ENCODE results near the gene MRC1. TPM values are rescaled to one million over a fixed set of nuclear protein-coding genes. Genes with fewer than 3 reads are reported as not detected.
"Not testable (repeated sequence)": the region's sequence is repeated elsewhere in the genome, so short reads cannot be mapped to it uniquely, and the experiment has no call there.

Gene MRC1
- total RNA-seq, 2 donors from 2014 or later: 0.09 TPM; not detected in 1

GRCh38 chr10:17950726-17951125 is 141.6 kb downstream of the MRC1 start:
- no peak overlapping the region for H3K9ac ChIP-seq (ENCODE audit: extremely low read depth, low read length, poor library complexity, severe bottlenecking)
- TF ChIP-seq CTCF (conservative IDR thresholded peaks at IDR 0.05): no peak
- H3K9me3 ChIP-seq (ENCODE audit: control insufficient read depth, low read length): no peaks in the 10 kb centered on the region
- Mint-ChIP-seq H3K36me3 (ENCODE audit: low read depth) (no peaks in the 10 kb centered on the region), H3K27me3 (ENCODE audit: insufficient read depth) (no peaks in the 10 kb centered on the region), H3K4me1 (peaks cover 19% of the 10 kb centered on the region), H3K9me3 (peaks cover 8% of the 10 kb centered on the region), H3K4me3 (no peak overlapping the region), H3K27ac (no peak overlapping the region)
- no peaks in the 10 kb centered on the region for H3K27me3 ChIP-seq (ENCODE audit: control insufficient read depth, insufficient read depth, low read length, poor library complexity, severe bottlenecking)
- H3K27ac ChIP-seq (ENCODE audit: low read depth, low read length): no peak overlapping the region
- 96 to 97% methylated on average over 6 to 22 of the region's 22 CpGs for WGBS, 2 experiments (ENCODE audit: insufficient coverage in 1 of 2, insufficient read length in 1 of 2)
- H3K4me3 ChIP-seq (ENCODE audit: low read length): no peak overlapping the region
- DNase-seq: no peak
- peaks cover 10% of the 10 kb centered on the region for H3K4me1 ChIP-seq (ENCODE audit: control insufficient read depth, insufficient read depth, low read length)
- no peaks in the 10 kb centered on the region for H3K36me3 ChIP-seq (ENCODE audit: control insufficient read depth, insufficient read depth, low read length)

GRCh38 chr10:17951868-17952371 is 142.8 kb downstream of the MRC1 start, which contains the start of gene SLC39A12:
Gene SLC39A12 (plus strand): TSS chr10:17951918. CDS start chr10:17953277, 1,359 bp downstream.
- no peaks in the 10 kb centered on the region for H3K27me3 ChIP-seq (ENCODE audit: control insufficient read depth, insufficient read depth, low read length, poor library complexity, severe bottlenecking)
- DNase-seq: no peak
- no peak within 1 kb of the TSS for H3K9ac ChIP-seq (ENCODE audit: extremely low read depth, low read length, poor library complexity, severe bottlenecking)
- H3K27ac ChIP-seq (ENCODE audit: low read depth, low read length): no peak within 1 kb of the TSS
- Mint-ChIP-seq H3K9me3 (peaks cover 8% of the 10 kb centered on the region), H3K4me1 (peaks cover 19% of the 10 kb centered on the region), H3K36me3 (ENCODE audit: low read depth) (no peaks in the 10 kb centered on the region), H3K27me3 (ENCODE audit: insufficient read depth) (no peaks in the 10 kb centered on the region), H3K4me3 (no peak within 1 kb of the TSS), H3K27ac (peak within 1 kb of the TSS; percentile 42)
- no peaks in the 10 kb centered on the region for H3K36me3 ChIP-seq (ENCODE audit: control insufficient read depth, insufficient read depth, low read length)
- H3K4me3 ChIP-seq (ENCODE audit: low read length): peak within 1 kb of the TSS; percentile 12
- H3K4me1 ChIP-seq (ENCODE audit: control insufficient read depth, insufficient read depth, low read length): peaks cover 10% of the 10 kb centered on the region
- WGBS, 2 experiments (ENCODE audit: insufficient coverage in 1 of 2, insufficient read length in 1 of 2): 75% methylated on average over 3 of the region's 3 CpGs; no CpG with 5 or more reads in 1 of the 2 experiments
- TF ChIP-seq CTCF (conservative IDR thresholded peaks at IDR 0.05): no peak
- H3K9me3 ChIP-seq (ENCODE audit: control insufficient read depth, low read length): no peaks in the 10 kb centered on the region

- peaks cover 10% of the 10 kb centered on the region for H3K4me1 ChIP-seq (ENCODE audit: control insufficient read depth, insufficient read depth, low read length)
- DNase-seq; H3K9ac ChIP-seq (ENCODE audit: extremely low read depth, low read length, poor library complexity, severe bottlenecking); H3K27me3 Mint-ChIP-seq (ENCODE audit: insufficient read depth); H3K4me3 ChIP-seq (ENCODE audit: low read length); H3K36me3 ChIP-seq (ENCODE audit: control insufficient read depth, insufficient read depth, low read length); H3K4me3 Mint-ChIP-seq; H3K9me3 ChIP-seq (ENCODE audit: control insufficient read depth, low read length); H3K27me3 ChIP-seq (ENCODE audit: control insufficient read depth, insufficient read depth, low read length, poor library complexity, severe bottlenecking); H3K36me3 Mint-ChIP-seq (ENCODE audit: low read depth); H3K27ac Mint-ChIP-seq; H3K27ac ChIP-seq (ENCODE audit: low read depth, low read length): not testable (repeated sequence)
- 90 to 98% methylated on average over 2 to 10 of the region's 10 CpGs for WGBS, 2 experiments (ENCODE audit: insufficient coverage in 1 of 2, insufficient read length in 1 of 2)
- Mint-ChIP-seq H3K9me3 (peaks cover 11% of the 10 kb centered on the region), H3K4me1 (peaks cover 19% of the 10 kb centered on the region)
Measured at GRCh38 chr10:17954372-17954771, 145.2 kb downstream of the MRC1 start.

- Histone ChIP-seq H3K4me1 (ENCODE audit: control insufficient read depth, insufficient read depth, low read length) (peaks cover 10% of the 10 kb centered on the region), H3K27ac (ENCODE audit: low read depth, low read length) (no peak overlapping the region), H3K27me3 (ENCODE audit: control insufficient read depth, insufficient read depth, low read length, poor library complexity, severe bottlenecking) (no peaks in the 10 kb centered on the region), H3K4me3 (ENCODE audit: low read length) (no peak overlapping the region), H3K9me3 (ENCODE audit: control insufficient read depth, low read length) (peaks cover 9% of the 10 kb centered on the region), H3K36me3 (ENCODE audit: control insufficient read depth, insufficient read depth, low read length) (no peaks in the 10 kb centered on the region), H3K9ac (ENCODE audit: extremely low read depth, low read length, poor library complexity, severe bottlenecking) (no peak overlapping the region)
- peaks cover 19% of the 10 kb centered on the region for H3K4me1 Mint-ChIP-seq
- 93% methylated on average over 2 of the region's 2 CpGs; no CpG with 5 or more reads in 1 of the 2 experiments for WGBS, 2 experiments (ENCODE audit: insufficient coverage in 1 of 2, insufficient read length in 1 of 2)
- no peaks in the 10 kb centered on the region for H3K27me3 Mint-ChIP-seq (ENCODE audit: insufficient read depth)
- no peak for DNase-seq
- H3K27ac Mint-ChIP-seq: no peak overlapping the region
- H3K36me3 Mint-ChIP-seq (ENCODE audit: low read depth): no peaks in the 10 kb centered on the region
- no peak overlapping the region for H3K4me3 Mint-ChIP-seq
- TF ChIP-seq CTCF (conservative IDR thresholded peaks at IDR 0.05): no peak
- peaks cover 13% of the 10 kb centered on the region for H3K9me3 Mint-ChIP-seq
Measured at GRCh38 chr10:17954861-17955260, 145.7 kb downstream of the MRC1 start.

All from endodermal cell (in vitro differentiated cells).